GM06990 (cell line): ENCODE data around the gene PRPS1.
"Not testable (repeated sequence)": the region's sequence is repeated elsewhere in the genome, so short reads cannot be mapped to it uniquely, and the experiment has no call there.

ENCODE experiments used
- DNase-seq: peaks from one replicate; pipeline ENCODE4 v3.0.0-alpha.2; 2011; ENCODE audit not compliant: insufficient read length; ENCODE audit errors: extremely low read depth
- H3K27me3 ChIP-seq: replicated peaks from 2 replicates; pipeline ENCODE4 v1.6.0; 2011; ENCODE audit warnings: low read length; ENCODE audit not compliant: control insufficient read depth, insufficient read depth
- H3K36me3 ChIP-seq: 2 replicates; pipeline ENCODE4 v1.5.1; 2011; ENCODE audit warnings: low read length; ENCODE audit not compliant: control insufficient read depth, insufficient read depth
- H3K4me3 ChIP-seq: replicated peaks from 2 replicates; pipeline ENCODE4 v1.5.1; 2011; ENCODE audit warnings: low read depth, mild to moderate bottlenecking, control low read depth, low read length
- TF ChIP-seq, protein P1 (sequence below): IDR thresholded peaks from 2 replicates; pipeline ENCODE4 v1.5.1; 2011; ENCODE audit warnings: low read length, control low read depth, mild to moderate bottlenecking, inconsistent platforms; ENCODE audit not compliant: insufficient read depth, poor library complexity, severe bottlenecking

The PRPS1 gene

DNA sequence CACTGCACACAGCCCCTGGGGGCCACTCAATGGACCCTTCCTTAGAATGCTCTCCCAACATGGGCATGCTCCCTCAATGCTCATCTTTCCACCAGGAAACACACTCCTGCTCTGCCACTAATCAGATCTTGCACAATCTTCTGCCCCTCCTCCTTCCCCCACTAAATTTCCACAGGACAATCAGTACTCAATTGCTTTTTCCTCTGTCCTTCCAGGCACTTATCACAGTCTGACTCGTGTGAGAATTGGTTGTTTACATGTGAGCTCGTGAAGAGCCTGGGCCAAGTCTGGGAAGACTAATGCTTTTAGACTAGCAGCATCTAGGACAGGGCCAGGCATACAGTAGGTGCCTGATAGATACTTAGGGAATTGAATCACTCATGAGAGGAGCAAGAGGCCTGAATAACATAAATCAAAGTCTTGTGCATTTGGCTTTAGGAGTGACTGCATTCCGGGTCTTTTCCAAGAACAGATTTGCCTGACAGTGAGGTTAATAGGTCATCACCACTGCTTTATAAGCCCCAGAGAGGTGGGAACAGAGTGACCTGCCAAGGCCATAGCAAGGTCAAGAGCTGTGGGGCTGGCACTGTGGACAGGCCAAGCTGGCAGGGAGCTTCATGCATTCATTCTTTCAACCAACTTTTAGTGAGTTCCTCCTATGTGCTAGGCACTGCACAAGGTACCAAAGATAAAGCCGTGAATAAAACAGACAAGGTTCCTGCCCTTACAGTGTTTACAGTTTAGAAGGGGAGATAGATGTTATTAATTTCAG, 55.0 kb downstream of the PRPS1 start:
- no peak for DNase-seq
- TF ChIP-seq, protein P1, sequence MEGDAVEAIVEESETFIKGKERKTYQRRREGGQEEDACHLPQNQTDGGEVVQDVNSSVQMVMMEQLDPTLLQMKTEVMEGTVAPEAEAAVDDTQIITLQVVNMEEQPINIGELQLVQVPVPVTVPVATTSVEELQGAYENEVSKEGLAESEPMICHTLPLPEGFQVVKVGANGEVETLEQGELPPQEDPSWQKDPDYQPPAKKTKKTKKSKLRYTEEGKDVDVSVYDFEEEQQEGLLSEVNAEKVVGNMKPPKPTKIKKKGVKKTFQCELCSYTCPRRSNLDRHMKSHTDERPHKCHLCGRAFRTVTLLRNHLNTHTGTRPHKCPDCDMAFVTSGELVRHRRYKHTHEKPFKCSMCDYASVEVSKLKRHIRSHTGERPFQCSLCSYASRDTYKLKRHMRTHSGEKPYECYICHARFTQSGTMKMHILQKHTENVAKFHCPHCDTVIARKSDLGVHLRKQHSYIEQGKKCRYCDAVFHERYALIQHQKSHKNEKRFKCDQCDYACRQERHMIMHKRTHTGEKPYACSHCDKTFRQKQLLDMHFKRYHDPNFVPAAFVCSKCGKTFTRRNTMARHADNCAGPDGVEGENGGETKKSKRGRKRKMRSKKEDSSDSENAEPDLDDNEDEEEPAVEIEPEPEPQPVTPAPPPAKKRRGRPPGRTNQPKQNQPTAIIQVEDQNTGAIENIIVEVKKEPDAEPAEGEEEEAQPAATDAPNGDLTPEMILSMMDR, result no peak
- no peaks in the 10 kb centered on the region for H3K27me3 ChIP-seq
- H3K4me3 ChIP-seq, result no peak overlapping the region
- H3K36me3 ChIP-seq, result no peaks in the 10 kb centered on the region

DNA sequence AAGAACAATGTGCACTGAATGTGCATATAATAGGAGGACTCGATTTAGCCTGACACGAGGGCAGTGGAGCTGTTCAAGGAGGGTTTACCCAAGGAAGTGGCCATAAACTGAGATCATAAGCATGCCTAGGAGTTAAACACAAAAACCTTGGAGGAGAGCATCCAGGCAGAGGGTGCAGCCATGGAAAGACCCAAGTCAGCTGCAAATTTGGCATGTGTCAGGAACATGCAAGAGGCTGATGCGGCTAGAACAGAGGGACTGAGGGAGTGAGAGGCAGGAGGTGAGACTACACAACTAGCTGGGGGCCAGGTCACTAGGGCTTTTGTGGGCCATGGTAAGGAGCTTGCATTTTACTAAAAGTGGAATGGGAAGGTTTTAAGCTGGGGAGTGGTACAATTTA, 55.6 kb downstream of the PRPS1 start:
- H3K4me3 ChIP-seq, result no peak overlapping the region
- TF ChIP-seq, protein P1, result no peak
- no peaks in the 10 kb centered on the region for H3K27me3 ChIP-seq
- DNase-seq, result no peak
- no peaks in the 10 kb centered on the region for H3K36me3 ChIP-seq

DNA sequence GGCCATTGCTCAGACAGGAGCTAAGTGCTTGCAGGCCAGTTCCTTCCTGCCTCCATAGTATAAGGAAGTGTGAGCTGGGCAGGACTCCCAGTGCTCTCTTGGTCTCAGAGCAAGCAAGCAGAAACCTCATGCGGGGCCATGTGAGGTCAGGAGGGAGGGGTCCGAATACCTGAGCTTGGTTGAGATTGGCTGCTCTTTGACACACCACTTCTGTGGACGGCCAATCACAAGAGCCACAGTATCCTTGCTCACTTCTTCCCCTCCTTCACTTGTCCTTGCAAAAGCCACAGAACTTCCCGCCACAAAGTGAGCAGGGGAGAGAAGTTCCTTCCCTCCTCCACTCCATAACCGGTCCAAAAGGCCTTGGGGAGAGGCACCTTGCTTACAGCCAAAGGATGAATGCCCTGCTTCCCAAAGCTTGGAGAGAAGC, 56.7 kb downstream of the PRPS1 start:
- Histone ChIP-seq H3K27me3 (no peaks in the 10 kb centered on the region), H3K36me3 (no peaks in the 10 kb centered on the region), H3K4me3 (no peak overlapping the region)
- TF ChIP-seq, protein P1, result no peak
- DNase-seq, result peak; percentile 40

DNA sequence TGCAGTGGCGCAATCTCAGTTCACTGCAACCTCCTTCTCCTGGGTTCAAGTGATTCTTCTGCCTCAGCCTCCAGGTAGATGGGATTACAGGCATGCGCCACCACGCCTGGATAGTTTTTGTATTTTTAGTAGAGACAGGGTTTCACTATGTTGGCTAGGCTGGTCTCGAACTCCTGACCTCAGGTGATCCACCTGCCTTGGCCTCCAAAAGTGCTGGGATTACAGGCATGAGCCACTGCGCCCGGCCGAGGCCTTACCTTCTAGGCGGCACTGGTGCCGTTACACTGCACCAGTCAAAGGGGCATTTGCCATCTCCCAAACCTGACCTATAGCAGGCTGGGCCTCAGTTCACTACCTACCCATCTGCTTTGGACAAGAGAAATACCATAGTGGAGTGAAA, 57.3 kb downstream of the PRPS1 start:
- H3K27me3 ChIP-seq, H3K4me3 ChIP-seq, H3K36me3 ChIP-seq, DNase-seq: not testable (repeated sequence)

DNA sequence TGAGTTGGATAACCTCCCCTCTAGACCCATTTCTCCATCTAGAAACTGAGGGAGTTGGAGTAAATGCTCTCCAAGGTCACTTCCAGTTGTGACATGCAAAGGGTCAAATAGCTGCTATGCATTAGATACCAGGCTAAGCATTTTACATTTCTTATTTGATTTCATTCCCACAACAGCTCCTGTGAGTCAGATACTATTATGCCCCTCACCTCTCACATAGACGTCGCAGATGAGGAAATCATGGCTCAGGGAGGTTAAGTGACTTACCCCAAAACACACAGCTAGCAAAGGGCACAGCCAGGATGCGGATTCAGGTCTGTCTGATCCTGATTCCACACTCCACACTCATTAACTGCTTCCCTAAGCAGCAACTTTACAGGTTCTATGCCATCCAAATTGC, 57.7 kb downstream of the PRPS1 start:
- no peaks in the 10 kb centered on the region for H3K36me3 ChIP-seq
- TF ChIP-seq, protein P1, result no peak
- H3K4me3 ChIP-seq, result no peak overlapping the region
- H3K27me3 ChIP-seq, result no peaks in the 10 kb centered on the region
- DNase-seq, result no peak

DNA sequence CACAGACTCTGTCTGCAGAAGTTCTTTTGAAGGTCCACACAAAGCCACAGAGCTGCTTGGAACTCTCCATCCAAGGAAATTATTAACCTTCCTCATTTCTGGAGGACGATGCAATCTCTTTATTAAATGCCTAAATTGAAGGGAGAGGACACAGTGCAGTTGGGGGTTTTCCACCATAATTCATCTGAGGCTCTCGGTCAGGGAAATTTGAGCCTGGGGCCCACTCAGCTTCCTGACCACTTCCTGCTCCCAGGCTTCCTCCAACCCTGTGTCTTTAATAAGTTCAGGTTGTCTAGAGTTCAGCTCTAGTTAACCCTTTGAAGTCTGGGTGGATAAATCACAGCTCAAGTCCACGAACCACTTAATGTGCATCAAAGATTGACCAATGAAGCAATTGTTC, 58.5 kb downstream of the PRPS1 start:
- no peak for DNase-seq
- H3K36me3 ChIP-seq, result no peaks in the 10 kb centered on the region
- no peaks in the 10 kb centered on the region for H3K27me3 ChIP-seq
- TF ChIP-seq, protein P1, result no peak
- no peak overlapping the region for H3K4me3 ChIP-seq
